BJ (cell line): ENCODE data around the gene CPNE7. TPM values are rescaled to one million over a fixed set of nuclear protein-coding genes. Genes with fewer than 3 reads are reported as not detected.
"Not testable (repeated sequence)": the region's sequence is repeated elsewhere in the genome, so short reads cannot be mapped to it uniquely, and the experiment has no call there.

Source experiments
- CTCF ChIA-PET: fragments of 350-600 bp; formaldehyde crosslinking; extraction: SDS; loops from one replicate; lab custom pipeline; 2021; ENCODE audit warnings: antibody characterized with exemption, inconsistent platforms; lab: Yijun Ruan, JAX
- POLR2A ChIA-PET: fragments of 300-600 bp; sonication (Branson Sonifier 250); formaldehyde crosslinking; extraction: SDS; loops from one replicate; lab custom pipeline; 2021; ENCODE audit warnings: antibody characterized with exemption; lab: Charles Lee
- DNase-seq: peaks from one replicate; pipeline ENCODE4 v3.0.0-alpha.2; 2011; ENCODE audit warnings: low read depth
- H3K27me3 ChIP-seq: 2 replicates; pipeline ENCODE4 v1.6.0; 2011; ENCODE audit warnings: low read length; ENCODE audit not compliant: control insufficient read depth, insufficient read depth
- H3K36me3 ChIP-seq: 2 replicates; pipeline ENCODE4 v1.5.1; 2011; ENCODE audit warnings: low read length; ENCODE audit not compliant: control insufficient read depth, insufficient read depth
- H3K4me3 ChIP-seq: 2 replicates; pipeline ENCODE4 v1.5.1; 2011; ENCODE audit warnings: low read depth, mild to moderate bottlenecking, control low read depth, low read length
- polyA plus RNA-seq: library from polyadenylated mRNA; depleted of rRNA; stranded (reverse); fragments of >200 nt; gene quantifications from 2 replicates; pipeline ENCODE4 v1.2.3, GENCODE V29; 2011
- TF ChIP-seq, protein P1 (sequence below): IDR thresholded peaks from 2 replicates; pipeline ENCODE4 v1.5.1; 2011; ENCODE audit warnings: low read depth, mild to moderate bottlenecking, control low read depth, inconsistent platforms, low read length, moderate library complexity; ENCODE audit not compliant: insufficient read depth

Gene CPNE7
- polyA plus RNA-seq, 1 experiment, result 7.1 TPM

DNA sequence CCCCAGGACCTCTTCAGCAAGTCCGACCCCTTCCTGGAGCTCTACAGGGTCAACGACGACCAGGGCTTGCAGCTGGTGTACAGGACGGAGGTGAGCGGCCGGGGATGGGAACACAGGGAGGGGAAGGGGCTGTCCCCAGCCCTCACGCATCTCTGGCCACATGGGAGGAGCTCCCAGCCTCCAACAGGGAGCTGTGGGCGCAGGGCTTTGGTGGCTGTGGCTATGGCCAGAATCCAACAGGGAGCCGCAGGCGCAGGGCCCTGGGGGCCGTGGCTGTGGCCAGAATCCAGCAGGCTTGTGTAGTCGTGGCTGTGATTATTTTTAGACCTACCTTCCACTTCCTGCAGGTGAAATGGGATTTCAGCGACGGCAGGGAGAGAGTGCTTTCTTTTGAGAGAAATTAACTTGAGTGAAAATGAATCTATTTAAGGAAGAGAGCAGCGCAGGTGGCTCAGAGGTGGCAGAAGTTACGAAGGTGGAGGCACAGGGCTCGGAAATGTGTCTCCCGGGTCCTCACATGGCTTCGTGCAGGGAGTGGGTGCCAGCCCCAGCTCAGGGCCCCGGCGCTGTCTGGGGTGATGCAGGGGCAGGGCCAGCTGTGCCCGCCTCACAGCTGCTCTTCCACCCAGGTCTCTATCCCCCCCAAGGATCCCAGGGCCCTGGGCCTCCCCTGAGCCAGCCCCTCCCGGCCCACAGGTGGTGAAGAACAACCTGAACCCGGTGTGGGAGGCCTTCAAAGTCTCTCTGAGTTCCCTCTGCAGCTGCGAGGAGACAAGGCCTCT is 9.4 kb downstream of the CPNE7 start:
- DNase-seq, result no peak
- CTCF ChIA-PET, result no interaction called here

GRCh38 chr16:89586218-89586617 is 10.7 kb downstream of the CPNE7 start:
- DNase-seq, result no peak
- Histone ChIP-seq H3K36me3 (no peaks in the 10 kb centered on the region), H3K27me3 (no peaks in the 10 kb centered on the region), H3K4me3 (no peak overlapping the region)
- CTCF ChIA-PET, result no interaction called here
- TF ChIP-seq, protein P1, sequence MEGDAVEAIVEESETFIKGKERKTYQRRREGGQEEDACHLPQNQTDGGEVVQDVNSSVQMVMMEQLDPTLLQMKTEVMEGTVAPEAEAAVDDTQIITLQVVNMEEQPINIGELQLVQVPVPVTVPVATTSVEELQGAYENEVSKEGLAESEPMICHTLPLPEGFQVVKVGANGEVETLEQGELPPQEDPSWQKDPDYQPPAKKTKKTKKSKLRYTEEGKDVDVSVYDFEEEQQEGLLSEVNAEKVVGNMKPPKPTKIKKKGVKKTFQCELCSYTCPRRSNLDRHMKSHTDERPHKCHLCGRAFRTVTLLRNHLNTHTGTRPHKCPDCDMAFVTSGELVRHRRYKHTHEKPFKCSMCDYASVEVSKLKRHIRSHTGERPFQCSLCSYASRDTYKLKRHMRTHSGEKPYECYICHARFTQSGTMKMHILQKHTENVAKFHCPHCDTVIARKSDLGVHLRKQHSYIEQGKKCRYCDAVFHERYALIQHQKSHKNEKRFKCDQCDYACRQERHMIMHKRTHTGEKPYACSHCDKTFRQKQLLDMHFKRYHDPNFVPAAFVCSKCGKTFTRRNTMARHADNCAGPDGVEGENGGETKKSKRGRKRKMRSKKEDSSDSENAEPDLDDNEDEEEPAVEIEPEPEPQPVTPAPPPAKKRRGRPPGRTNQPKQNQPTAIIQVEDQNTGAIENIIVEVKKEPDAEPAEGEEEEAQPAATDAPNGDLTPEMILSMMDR, result no peak
- POLR2A ChIA-PET, result no interaction called here

More for the DNA sequence above, 9.4 kb downstream of the CPNE7 start:
- POLR2A ChIA-PET, result no interaction called here
- no peaks in the 10 kb centered on the region for H3K27me3 ChIP-seq
- H3K36me3 ChIP-seq, result no peaks in the 10 kb centered on the region
- TF ChIP-seq, protein P1, result no peak
- H3K4me3 ChIP-seq, result no peak overlapping the region

- no peak for DNase-seq
- TF ChIP-seq, protein P1, result no peak
- no peaks in the 10 kb centered on the region for H3K27me3 ChIP-seq
- CTCF ChIA-PET, result no interaction called here
- no peak overlapping the region for H3K4me3 ChIP-seq
- POLR2A ChIA-PET, result no interaction called here
- no peaks in the 10 kb centered on the region for H3K36me3 ChIP-seq
These were observed 11.3 kb downstream of the CPNE7 start for GRCh38 chr16:89586853-89587252.

DNA sequence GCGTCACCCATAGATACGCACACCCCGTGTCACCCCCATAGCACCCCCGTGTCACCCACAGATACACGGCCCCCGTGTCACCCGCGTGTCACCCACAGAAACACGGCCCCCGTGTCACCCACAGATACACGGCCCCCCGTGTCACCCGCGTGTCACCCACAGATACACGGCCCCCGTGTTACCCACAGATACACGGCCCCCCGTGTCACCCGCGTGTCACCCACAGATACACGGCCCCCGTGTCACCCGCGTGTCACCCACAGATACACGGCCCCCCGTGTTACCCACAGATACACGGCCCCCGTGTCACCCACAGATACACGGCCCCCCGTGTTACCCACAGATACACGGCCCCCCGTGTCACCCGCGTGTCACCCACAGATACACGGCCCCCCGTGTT is 12.1 kb downstream of the CPNE7 start:
- DNase-seq, H3K36me3 ChIP-seq, POLR2A ChIA-PET, CTCF ChIA-PET, H3K27me3 ChIP-seq, H3K4me3 ChIP-seq: not testable (repeated sequence)

GRCh38 chr16:89588413-89589109 is 13.0 kb downstream of the CPNE7 start:
- Histone ChIP-seq H3K27me3 (no peaks in the 10 kb centered on the region), H3K4me3 (no peak overlapping the region), H3K36me3 (no peaks in the 10 kb centered on the region)
- CTCF ChIA-PET, result interaction anchor here (1.1 kb wide), 1 partner anchor 27 kb away, joined by 3 read pairs; no protein-coding TSS in a partner anchor
- no peak for DNase-seq
- POLR2A ChIA-PET, result no interaction called here
- TF ChIP-seq, protein P1, result no peak
